Stimulated activated CD8-positive, alpha-beta memory T cell treated with anti-CD3 and anti-CD28 coated beads, Interleukin-15, amount 100 ng/mL, for 24 hours (primary cell): ENCODE results near the gene TCEAL3.
"Not testable (repeated sequence)": the region's sequence is repeated elsewhere in the genome, so short reads cannot be mapped to it uniquely, and the experiment has no call there.

Experiments
- DNase-seq: peaks from one replicate; pipeline ENCODE4 v3.0.0-alpha.2; 2020; ENCODE audit warnings: low read depth

The TCEAL3 gene, protein sequence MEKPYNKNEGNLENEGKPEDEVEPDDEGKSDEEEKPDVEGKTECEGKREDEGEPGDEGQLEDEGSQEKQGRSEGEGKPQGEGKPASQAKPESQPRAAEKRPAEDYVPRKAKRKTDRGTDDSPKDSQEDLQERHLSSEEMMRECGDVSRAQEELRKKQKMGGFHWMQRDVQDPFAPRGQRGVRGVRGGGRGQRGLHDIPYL

DNA sequence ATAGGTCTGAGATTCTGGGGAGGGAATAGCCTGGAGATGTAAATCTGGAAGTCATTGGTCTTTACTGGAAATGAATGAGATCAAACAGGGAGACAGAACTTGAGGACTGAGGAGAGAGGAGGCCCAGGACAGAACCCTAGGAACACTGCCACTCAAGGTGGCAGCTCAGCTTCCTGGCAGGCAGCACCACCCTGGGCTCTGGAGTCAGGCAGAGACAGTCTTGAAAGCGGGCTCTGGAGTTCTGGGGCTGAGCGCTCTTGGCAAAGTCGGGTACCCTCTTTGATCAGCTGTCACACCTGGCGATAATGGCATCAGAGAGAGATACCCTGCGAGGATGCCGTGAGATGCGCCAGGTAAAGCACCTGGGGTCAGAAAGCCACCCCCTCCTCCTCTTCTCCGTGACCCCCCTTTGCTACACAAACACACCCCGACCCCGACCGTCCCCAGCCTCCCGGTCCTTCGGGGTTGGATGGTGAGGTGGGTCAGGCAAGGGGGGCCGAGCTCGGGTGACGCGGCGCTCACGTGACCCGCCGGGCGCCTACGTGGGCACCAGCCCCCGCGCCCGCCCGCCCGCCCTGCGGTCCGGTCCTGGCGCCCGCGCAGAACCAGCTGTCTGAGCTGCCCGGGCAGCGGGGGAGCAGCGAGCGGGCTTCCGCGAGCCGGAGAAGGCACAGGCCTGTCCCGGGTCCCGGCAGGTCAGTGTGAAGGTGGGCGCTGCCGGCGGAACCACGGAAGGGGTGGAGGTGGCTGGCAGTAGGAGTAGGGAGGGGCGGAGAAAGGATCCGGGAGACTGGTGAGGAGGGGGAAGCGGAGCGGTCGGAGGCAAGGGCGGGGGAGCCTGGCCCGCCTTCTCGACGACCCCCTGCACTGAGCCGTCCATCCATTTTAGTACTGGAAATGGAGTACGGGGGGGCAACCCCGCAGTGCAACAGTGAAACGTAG, at the start of gene TCEAL3:
Gene TCEAL3 (plus strand): TSS at position 600 of the 942 bp plus-strand sequence. CDS start 1,102 bp downstream, outside the sequence.
- no peak for DNase-seq

DNA sequence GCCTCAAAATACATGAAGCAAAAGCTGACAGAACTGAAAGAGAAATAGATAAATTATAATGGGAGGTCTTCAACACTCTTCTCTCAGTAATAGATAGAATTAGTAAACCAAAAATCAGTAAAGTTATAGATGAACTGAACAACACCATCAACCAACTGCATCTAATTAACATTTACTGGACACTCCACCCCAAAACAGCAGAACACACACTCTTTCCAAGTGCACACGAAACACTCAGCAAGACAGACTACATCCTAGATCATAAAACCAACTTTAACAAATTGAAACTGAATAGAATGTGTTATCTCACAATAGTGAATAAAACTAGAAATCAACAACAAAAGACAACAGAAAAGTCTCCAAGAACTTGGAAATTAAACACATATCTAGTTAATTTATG, 47.5 kb upstream of the TCEAL3 start:
- no peak for DNase-seq

- no peak for DNase-seq
These were observed 45.0 kb upstream of the TCEAL3 start for GRCh38 chrX:103562801-103563200.

DNA sequence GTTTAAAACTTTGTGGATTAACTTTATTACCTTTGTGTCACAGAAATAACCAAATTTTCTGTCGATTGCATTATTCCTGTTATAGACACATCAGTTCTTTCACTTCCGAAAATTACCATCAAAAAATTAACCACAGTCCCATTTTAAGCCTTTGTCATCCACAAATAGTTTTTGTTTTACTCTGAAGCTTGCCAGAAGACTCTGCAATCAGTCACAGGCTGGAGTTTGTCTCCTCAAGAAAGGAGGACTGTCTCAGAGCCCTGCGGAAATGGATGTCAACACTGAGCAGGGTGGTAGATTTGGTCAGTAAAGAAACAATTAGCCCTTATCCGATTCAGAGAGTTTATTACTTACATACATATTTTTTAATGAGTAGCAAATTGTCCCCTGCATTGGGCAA, 42.6 kb upstream of the TCEAL3 start:
- DNase-seq, result no peak

GRCh38 chrX:103565752-103566151, 42.0 kb upstream of the TCEAL3 start:
- DNase-seq, result no peak

DNA sequence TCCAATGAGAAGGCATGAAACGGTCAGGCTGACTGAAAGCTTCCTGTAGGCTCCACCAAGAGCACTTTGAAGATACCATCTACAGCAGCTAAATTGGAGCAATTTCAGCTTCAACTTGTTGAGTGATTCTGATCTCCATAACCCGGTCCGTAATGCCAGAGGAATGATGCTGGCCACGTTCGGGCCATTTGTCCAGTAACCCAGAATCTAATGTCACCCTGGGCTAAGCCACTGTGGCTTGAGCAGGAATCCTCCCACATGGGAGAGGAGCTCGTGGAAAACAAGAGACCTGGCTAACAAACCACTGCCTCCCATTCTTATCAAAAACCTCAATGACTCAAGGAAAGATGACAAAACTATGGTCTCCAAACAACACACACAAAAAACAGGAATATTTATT, 36.6 kb upstream of the TCEAL3 start:
- DNase-seq, result no peak

DNA sequence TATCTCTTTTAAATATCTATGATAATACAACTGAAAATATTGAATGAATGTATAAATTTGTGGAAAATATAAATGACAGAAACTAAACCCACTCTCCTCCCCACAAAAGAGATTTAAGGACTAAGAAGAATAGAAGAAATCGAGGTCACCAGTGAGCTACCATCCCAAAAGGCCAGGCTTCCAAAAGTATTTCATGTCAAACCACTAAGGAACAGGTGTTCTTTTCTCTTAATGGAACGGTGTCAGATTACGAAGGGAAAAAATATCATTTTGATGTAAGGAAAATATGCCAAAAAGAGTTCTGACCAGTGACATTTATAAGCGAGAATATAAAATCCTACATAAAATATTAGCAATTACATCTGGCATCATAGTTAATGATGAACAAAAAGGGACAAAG, 36.0 kb upstream of the TCEAL3 start:
- DNase-seq, result no peak

DNA sequence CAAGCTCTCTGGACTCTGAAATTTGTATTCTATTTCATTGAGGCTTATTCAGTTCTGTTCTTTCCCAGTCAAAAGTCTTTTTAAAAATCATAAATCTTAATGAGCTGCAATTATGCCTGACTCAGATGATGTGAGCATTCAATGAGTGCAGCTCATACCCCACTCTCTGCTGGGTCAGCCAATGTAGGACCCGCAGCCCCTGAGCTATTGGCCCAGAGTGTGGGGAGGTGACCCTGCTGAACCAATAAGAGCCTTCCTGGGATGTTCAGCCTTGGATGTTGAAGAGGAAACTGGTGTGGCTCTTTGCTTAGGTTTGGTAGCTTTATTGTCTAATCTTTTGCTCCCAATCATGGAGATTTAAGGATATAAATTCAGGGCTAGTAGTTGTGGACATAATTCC, 34.6 kb upstream of the TCEAL3 start:
- no peak for DNase-seq

DNA sequence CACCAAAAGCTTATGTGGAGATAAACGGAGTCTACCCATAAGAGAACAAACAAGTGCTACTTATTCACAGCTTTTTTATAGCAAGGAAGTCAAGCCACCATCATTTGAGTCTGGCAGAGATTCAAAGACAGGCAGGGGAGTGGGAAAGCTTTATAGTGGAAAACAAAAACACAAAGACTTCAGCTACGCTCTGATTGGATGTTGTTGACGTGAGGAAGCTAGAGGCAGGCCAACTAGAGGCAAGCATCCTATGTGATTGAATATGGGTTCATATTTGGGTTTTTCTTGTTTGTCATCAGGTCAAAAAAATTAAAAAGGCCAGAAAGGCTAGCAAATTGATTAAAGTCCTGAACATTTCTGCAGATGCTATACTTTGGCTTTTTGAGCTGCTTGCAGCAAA, 23.2 kb upstream of the TCEAL3 start:
- no peak for DNase-seq

DNA sequence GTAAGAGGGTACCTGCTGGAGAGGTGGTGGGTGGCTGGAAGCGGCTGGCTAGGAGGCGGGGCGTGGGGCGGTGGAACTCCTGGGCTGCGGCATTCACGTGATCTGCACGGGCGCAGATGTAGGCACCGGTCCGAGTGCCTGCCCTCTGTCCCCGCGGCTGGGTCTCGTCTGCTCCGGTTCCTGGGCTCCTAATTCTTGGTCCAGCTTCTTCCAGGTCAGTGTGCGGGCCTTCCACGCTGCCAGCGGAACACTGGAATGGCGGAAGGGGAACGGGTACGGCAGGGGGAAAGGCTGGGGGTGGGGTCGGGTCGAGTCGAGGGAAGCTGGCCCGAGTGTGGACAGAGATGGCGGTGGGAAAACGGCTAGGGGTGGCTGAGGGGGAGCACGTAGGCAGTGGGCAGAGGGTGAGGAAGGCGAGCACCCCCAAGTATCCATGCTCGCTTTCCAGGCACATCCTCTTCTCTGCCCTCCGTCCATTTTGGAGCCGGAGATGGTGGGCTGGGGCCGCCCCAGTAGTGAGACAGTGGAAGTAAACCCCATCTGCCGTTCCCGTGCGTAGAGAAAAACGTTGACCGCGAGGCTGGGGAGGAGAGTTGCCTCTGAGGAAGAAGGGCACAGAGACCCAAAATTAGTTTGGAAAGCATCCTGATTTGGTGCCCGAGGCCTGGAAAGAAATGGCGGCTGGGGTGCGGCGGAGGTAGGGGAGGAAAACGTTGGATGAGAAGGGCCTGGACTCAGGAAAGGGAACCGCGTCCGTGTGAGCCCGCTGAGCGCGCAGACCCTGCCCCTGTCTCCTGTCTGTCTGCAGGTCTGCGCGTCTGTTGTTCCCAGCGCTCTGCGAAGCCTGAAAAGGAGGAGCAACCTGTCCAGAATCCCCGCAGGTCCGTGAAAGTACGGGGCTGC, 22.1 kb upstream of the TCEAL3 start, which contains the start of gene TCEAL4:
Gene TCEAL4 (plus strand): TSS at position 105 of the 903 bp plus-strand sequence. CDS start 1,161 bp downstream, outside the sequence.
- no peak for DNase-seq

- DNase-seq, result no peak
These were observed 21.5 kb upstream of the TCEAL3 start for GRCh38 chrX:103586314-103586646.

DNA sequence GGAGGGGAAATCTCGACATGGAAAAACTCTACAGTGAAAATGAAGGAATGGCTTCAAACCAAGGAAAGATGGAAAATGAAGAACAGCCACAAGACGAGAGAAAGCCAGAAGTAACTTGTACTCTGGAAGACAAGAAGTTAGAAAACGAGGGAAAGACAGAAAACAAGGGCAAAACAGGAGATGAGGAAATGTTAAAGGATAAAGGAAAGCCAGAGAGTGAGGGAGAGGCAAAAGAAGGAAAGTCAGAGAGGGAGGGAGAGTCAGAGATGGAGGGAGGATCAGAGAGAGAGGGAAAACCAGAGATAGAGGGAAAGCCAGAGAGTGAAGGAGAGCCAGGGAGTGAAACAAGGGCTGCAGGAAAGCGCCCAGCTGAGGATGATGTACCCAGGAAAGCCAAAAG, 21.1 kb upstream of the TCEAL3 start:
- DNase-seq, result no peak

GRCh38 chrX:103592295-103592694, 15.5 kb upstream of the TCEAL3 start:
- not testable (repeated sequence) for DNase-seq

DNA sequence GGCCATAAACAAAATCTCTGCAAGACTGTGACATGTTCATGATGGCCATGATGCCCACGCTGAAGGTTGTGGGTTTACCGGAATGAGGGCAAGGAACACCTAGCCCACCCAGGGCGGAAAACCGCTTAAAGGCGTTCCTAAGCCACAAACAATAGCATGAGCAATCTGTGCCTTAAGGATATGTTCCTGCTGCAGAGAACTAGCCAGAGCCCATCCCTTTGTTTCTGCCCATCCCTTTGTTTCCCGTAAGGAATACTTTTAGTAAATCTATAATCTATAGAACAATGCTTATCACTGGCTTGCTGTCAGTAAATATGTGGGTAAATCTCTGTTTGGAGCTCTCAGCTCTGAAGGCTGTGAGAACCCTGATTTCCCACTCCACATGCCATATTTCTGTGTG, 12.6 kb upstream of the TCEAL3 start:
- not testable (repeated sequence) for DNase-seq

GRCh38 chrX:103608306-103608963, 672 bp downstream of the TCEAL3 start:
- DNase-seq, result no peak

DNA sequence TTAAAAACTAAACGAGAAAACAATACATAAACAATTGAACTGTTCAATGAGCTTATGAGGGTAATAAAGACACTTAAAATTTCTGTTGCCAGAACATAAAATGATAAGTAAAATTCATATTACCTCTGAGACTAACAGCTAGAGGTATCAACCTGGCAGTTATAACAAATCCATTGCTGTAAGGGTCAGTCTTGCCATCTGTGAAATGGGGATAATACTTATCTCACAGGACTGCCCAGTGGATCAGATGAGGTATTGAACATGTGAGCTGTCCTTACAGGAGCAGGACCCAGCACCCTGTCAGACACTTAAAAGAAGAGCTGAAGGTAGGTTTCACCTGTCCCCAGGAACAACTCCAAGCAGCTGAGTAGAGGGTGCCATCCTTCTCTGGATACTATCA, 2.5 kb downstream of the TCEAL3 start:
- no peak for DNase-seq

- DNase-seq, result no peak
These were observed 5.7 kb downstream of the TCEAL3 start for GRCh38 chrX:103613362-103613890.

- DNase-seq, result no peak
These were observed 7.2 kb downstream of the TCEAL3 start for GRCh38 chrX:103614999-103615398.

GRCh38 chrX:103615781-103616371, 8.1 kb downstream of the TCEAL3 start:
- no peak for DNase-seq

- DNase-seq, result no peak
These were observed 9.0 kb downstream of the TCEAL3 start for GRCh38 chrX:103616676-103617186.

DNA sequence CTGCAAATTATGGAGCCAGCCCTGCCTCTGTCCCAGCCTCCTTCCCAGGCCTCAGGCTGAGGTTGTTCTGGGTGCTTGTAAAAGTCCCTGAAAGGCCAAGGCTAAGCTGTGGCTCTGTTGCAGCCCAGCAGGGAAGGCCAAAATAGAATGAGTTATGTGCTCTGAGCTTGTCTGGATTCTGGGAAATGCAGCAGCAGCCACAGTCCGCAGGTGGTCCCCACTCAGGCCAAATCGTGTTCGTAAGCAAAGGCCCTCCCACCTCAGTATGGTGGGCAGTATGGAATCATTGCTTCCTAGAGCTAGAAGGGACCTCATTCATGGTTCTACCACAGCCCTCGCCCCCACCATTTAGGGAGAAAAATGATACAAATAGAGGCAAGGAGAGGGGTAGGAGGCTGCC, 16.3 kb downstream of the TCEAL3 start:
- DNase-seq, result no peak
